ENCODE results near the gene ZNF614. TPM values are rescaled to one million over a fixed set of nuclear protein-coding genes. Genes with fewer than 3 reads are reported as not detected.

ZNF614 gene
- total and polyA plus RNA-seq, 9 of the 15 experiments (the other 6 are each of a cell fraction or from before 2014, with no cell fraction given), result 4.9 to 16.3 (median 11.4) TPM

DNA sequence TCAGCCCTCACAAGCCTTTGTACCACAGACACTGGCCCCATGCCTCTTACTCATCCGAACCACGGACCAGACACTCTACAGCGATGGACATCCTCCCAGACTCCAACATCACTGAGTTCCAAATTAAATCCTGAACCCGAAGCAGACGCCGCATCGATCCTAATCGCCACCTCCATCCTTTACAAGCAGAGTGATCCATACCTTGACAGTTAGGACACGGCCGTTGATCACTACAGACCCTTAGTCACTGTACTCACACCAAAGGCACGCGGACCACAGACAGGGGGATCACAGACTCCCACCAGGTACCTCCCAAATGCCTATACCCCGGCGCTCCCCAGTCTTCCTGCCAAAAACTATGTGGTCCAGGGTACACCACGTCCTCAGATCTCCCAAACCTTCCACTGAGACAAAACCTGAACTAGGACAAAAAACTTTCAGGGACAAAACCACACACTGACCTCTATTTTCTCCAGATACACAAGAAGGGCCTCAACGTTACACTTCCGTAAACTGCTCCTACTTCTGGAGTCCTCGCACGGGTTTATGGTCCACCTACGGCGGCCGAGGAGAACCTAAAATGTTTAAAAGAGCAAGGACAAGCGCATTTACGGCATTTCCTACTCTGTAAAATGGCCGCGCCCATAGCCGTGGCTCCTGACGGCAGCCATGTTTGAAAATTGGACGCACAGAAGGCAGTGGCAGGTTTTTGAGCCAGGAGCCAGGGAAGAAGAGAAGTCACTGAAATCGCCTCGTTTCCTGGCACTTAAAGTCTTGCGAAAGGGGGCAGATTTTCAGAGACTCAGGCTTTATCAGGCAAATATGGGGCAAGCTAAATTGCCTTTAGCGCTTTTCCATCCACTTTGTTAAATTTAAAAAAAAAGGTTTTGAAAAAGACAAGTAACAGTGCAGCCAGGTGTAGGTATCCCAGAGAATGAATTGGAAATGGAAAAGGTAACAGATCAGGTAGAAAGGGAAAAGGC lies 41.6 kb downstream of the ZNF614 start, which contains the start of gene ZNF350 (continued):
- TF ChIP-seq RBM14 (IDR thresholded peaks at IDR 0.05; ENCODE audit: borderline replicate concordance, insufficient read depth, low read depth, low read length), result no peak
- no peak for TF ChIP-seq HDAC8 (tag; IDR thresholded peaks at IDR 0.05)
- peak; percentile 97 for TF ChIP-seq TCF7L2 (IDR thresholded peaks at IDR 0.05; ENCODE audit: low read depth, low read length)
- TF ChIP-seq, protein P1, sequence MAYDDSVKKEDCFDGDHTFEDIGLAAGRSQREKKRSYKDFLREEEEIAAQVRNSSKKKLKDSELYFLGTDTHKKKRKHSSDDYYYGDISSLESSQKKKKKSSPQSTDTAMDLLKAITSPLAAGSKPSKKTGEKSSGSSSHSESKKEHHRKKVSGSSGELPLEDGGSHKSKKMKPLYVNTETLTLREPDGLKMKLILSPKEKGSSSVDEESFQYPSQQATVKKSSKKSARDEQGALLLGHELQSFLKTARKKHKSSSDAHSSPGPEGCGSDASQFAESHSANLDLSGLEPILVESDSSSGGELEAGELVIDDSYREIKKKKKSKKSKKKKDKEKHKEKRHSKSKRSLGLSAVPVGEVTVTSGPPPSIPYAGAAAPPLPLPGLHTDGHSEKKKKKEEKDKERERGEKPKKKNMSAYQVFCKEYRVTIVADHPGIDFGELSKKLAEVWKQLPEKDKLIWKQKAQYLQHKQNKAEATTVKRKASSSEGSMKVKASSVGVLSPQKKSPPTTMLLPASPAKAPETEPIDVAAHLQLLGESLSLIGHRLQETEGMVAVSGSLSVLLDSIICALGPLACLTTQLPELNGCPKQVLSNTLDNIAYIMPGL (CRISPR knock-in tag; IDR thresholded peaks at IDR 0.05), result no peak
- TF ChIP-seq MAFG (tag; conservative IDR thresholded peaks at IDR 0.05), result no peak
- TF ChIP-seq HOXB6 (CRISPR knock-in tag; IDR thresholded peaks at IDR 0.05; ENCODE audit: borderline replicate concordance), result no peak
- no peak for TF ChIP-seq PYGO2 (tag; IDR thresholded peaks at IDR 0.05)
- TF ChIP-seq U2AF1 (optimal IDR thresholded peaks at IDR 0.05; ENCODE audit: low read depth, low read length), result no peak
- TF ChIP-seq NCOA6 (IDR thresholded peaks at IDR 0.05), result no peak
- no peak for TF ChIP-seq KLF6 (CRISPR knock-in tag; IDR thresholded peaks at IDR 0.05; ENCODE audit: borderline replicate concordance)
- TF ChIP-seq ZC3H11A (IDR thresholded peaks at IDR 0.05; ENCODE audit: low read depth, low read length), result no peak
- no peak for TF ChIP-seq ADNP (tag; IDR thresholded peaks at IDR 0.05)
- TF ChIP-seq MBD2 (IDR thresholded peaks at IDR 0.05; ENCODE audit: borderline replicate concordance, low read depth), result 0 out of 2 replicates have a peak, but pooled peaks have one; percentile 36
- TF ChIP-seq, protein P2, sequence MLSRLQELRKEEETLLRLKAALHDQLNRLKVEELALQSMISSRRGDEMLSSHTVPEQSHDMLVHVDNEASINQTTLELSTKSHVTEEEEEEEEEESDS (CRISPR knock-in tag; IDR thresholded peaks at IDR 0.05), result no peak
- no peak for TF ChIP-seq SRSF1 (IDR thresholded peaks at IDR 0.05; ENCODE audit: low read depth, low read length)
- no peak for TF ChIP-seq NONO (IDR thresholded peaks at IDR 0.05; ENCODE audit: low read depth in 2 of 2, low read length in 1 of 2)
- TF ChIP-seq, protein P3, sequence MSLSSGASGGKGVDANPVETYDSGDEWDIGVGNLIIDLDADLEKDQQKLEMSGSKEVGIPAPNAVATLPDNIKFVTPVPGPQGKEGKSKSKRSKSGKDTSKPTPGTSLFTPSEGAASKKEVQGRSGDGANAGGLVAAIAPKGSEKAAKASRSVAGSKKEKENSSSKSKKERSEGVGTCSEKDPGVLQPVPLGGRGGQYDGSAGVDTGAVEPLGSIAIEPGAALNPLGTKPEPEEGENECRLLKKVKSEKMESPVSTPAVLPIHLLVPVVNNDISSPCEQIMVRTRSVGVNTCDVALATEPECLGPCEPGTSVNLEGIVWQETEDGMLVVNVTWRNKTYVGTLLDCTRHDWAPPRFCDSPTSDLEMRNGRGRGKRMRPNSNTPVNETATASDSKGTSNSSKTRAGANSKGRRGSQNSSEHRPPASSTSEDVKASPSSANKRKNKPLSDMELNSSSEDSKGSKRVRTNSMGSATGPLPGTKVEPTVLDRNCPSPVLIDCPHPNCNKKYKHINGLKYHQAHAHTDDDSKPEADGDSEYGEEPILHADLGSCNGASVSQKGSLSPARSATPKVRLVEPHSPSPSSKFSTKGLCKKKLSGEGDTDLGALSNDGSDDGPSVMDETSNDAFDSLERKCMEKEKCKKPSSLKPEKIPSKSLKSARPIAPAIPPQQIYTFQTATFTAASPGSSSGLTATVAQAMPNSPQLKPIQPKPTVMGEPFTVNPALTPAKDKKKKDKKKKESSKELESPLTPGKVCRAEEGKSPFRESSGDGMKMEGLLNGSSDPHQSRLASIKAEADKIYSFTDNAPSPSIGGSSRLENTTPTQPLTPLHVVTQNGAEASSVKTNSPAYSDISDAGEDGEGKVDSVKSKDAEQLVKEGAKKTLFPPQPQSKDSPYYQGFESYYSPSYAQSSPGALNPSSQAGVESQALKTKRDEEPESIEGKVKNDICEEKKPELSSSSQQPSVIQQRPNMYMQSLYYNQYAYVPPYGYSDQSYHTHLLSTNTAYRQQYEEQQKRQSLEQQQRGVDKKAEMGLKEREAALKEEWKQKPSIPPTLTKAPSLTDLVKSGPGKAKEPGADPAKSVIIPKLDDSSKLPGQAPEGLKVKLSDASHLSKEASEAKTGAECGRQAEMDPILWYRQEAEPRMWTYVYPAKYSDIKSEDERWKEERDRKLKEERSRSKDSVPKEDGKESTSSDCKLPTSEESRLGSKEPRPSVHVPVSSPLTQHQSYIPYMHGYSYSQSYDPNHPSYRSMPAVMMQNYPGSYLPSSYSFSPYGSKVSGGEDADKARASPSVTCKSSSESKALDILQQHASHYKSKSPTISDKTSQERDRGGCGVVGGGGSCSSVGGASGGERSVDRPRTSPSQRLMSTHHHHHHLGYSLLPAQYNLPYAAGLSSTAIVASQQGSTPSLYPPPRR (CRISPR knock-in tag; IDR thresholded peaks at IDR 0.05; ENCODE audit: borderline replicate concordance), result no peak
- no peak for TF ChIP-seq PHTF2 (CRISPR knock-in tag; IDR thresholded peaks at IDR 0.05)
- no peak for TF ChIP-seq ZNF212 (CRISPR knock-in tag; IDR thresholded peaks at IDR 0.05)
- TF ChIP-seq CBFB (CRISPR knock-in tag; IDR thresholded peaks at IDR 0.05), result no peak
- no peak for TF ChIP-seq ZNF239 (CRISPR knock-in tag; IDR thresholded peaks at IDR 0.05)
- TF ChIP-seq FIP1L1 (IDR thresholded peaks at IDR 0.05; ENCODE audit: low read depth, low read length, poor library complexity, severe bottlenecking), result no peak

Measured in K562 (cell line).